ENCODE measurements around the gene HDGFL2.
"Not testable (repeated sequence)": the region's sequence is repeated elsewhere in the genome, so short reads cannot be mapped to it uniquely, and the experiment has no call there.

Gene HDGFL2

GRCh38 chr19:4524808-4525562 lies 52.9 kb downstream of the HDGFL2 start:
- no peak overlapping the region for H4K8ac ChIP-seq (ENCODE audit: low read depth, low read length)
- no peak overlapping the region for H3K4me3 ChIP-seq (ENCODE audit: low read length)
- H2BK120ac ChIP-seq (ENCODE audit: low read depth, low read length), result no peak overlapping the region
- H3K36me3 ChIP-seq (ENCODE audit: control insufficient read depth, insufficient read depth, low read length), result no peaks in the 10 kb centered on the region
- H2BK5ac ChIP-seq (ENCODE audit: low read length), result no peak overlapping the region
- H4K5ac ChIP-seq (ENCODE audit: low read length), result no peak overlapping the region
- H3K18ac ChIP-seq (ENCODE audit: low read length), result no peak overlapping the region
- H2BK15ac ChIP-seq (replicated peaks; ENCODE audit: low read depth), result no peak overlapping the region
- no CpG with 5 or more reads among the region's 23 CpGs for WGBS (ENCODE audit: extremely low coverage, insufficient coverage, low lambda C conversion rate)
- no peak overlapping the region for H3K56ac ChIP-seq (ENCODE audit: low read length)
- no peak overlapping the region for H2AK5ac ChIP-seq (ENCODE audit: low read length)
- H3K4ac ChIP-seq (ENCODE audit: low read depth, low read length), result no peak overlapping the region
- H3K4me1 ChIP-seq (ENCODE audit: control insufficient read depth, low read depth, low read length), result no peaks in the 10 kb centered on the region
- no peaks in the 10 kb centered on the region for H3K27me3 ChIP-seq (ENCODE audit: insufficient read depth, low read length, poor library complexity)
- H3K79me1 ChIP-seq (ENCODE audit: low read length), result no peaks in the 10 kb centered on the region
- no peak overlapping the region for H3K23ac ChIP-seq (ENCODE audit: low read length)
- no peak overlapping the region for H3K4me2 ChIP-seq (ENCODE audit: low read length)
- peak; percentile 53 for DNase-seq
- H3K79me2 ChIP-seq (ENCODE audit: control insufficient read depth, insufficient read depth, low read length), result no peaks in the 10 kb centered on the region
- no peak overlapping the region for H3K9ac ChIP-seq (ENCODE audit: low read length)
- H3K27ac ChIP-seq (ENCODE audit: low read depth, low read length), result no peak overlapping the region

DNA sequence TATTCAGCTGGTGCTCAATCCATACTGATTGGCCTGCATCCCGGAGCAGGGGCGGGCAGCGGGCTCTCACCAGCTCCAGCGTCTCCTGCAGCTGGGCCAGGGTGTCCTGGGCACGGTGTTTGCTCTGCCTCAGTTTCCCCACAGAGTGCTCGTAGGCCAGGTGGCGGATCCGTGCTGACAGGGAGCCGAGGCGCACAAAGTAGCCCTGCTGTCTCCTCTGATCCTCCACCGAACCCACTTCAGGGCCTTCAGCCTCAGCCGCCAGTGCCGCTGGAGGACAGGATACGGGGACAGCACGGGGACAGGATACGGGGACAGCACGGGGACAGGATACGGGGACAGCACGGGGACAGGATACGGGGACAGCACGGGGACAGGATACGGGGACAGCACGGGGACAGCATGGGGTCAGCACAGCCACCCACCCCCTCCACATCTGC lies 53.5 kb downstream of the HDGFL2 start:
- no peak overlapping the region for H3K27ac ChIP-seq (ENCODE audit: low read depth, low read length)
- H3K4ac ChIP-seq (ENCODE audit: low read depth, low read length), result no peak overlapping the region
- no peak overlapping the region for H4K8ac ChIP-seq (ENCODE audit: low read depth, low read length)
- H2BK15ac ChIP-seq (replicated peaks; ENCODE audit: low read depth), result no peak overlapping the region
- H3K56ac ChIP-seq (ENCODE audit: low read length), result no peak overlapping the region
- WGBS (ENCODE audit: extremely low coverage, insufficient coverage, low lambda C conversion rate), result no CpG with 5 or more reads among the region's 23 CpGs
- H3K36me3 ChIP-seq (ENCODE audit: control insufficient read depth, insufficient read depth, low read length), result no peaks in the 10 kb centered on the region
- no peak overlapping the region for H4K5ac ChIP-seq (ENCODE audit: low read length)
- H3K4me3 ChIP-seq (ENCODE audit: low read length), result no peak overlapping the region
- no peak overlapping the region for H3K9ac ChIP-seq (ENCODE audit: low read length)
- H3K79me2 ChIP-seq (ENCODE audit: control insufficient read depth, insufficient read depth, low read length), result no peaks in the 10 kb centered on the region
- H2BK120ac ChIP-seq (ENCODE audit: low read depth, low read length), result no peak overlapping the region
- no peaks in the 10 kb centered on the region for H3K79me1 ChIP-seq (ENCODE audit: low read length)
- no peak overlapping the region for H3K18ac ChIP-seq (ENCODE audit: low read length)
- no peak overlapping the region for H2BK5ac ChIP-seq (ENCODE audit: low read length)
- H3K27me3 ChIP-seq (ENCODE audit: insufficient read depth, low read length, poor library complexity), result no peaks in the 10 kb centered on the region
- no peak for DNase-seq
- no peak overlapping the region for H3K4me2 ChIP-seq (ENCODE audit: low read length)
- H3K4me1 ChIP-seq (ENCODE audit: control insufficient read depth, low read depth, low read length), result no peaks in the 10 kb centered on the region
- no peak overlapping the region for H3K23ac ChIP-seq (ENCODE audit: low read length)
- no peak overlapping the region for H2AK5ac ChIP-seq (ENCODE audit: low read length)

- H3K4me3 ChIP-seq (ENCODE audit: low read length); H3K27me3 ChIP-seq (ENCODE audit: insufficient read depth, low read length, poor library complexity); H3K27ac ChIP-seq (ENCODE audit: low read depth, low read length); H3K9ac ChIP-seq (ENCODE audit: low read length); DNase-seq; H2BK5ac ChIP-seq (ENCODE audit: low read length); H3K18ac ChIP-seq (ENCODE audit: low read length); H2AK5ac ChIP-seq (ENCODE audit: low read length); H3K56ac ChIP-seq (ENCODE audit: low read length); H2BK120ac ChIP-seq (ENCODE audit: low read depth, low read length); H3K79me2 ChIP-seq (ENCODE audit: control insufficient read depth, insufficient read depth, low read length); H3K79me1 ChIP-seq (ENCODE audit: low read length); H4K5ac ChIP-seq (ENCODE audit: low read length); H3K4ac ChIP-seq (ENCODE audit: low read depth, low read length); H2BK15ac ChIP-seq (replicated peaks; ENCODE audit: low read depth); H3K23ac ChIP-seq (ENCODE audit: low read length); H4K8ac ChIP-seq (ENCODE audit: low read depth, low read length); H3K4me1 ChIP-seq (ENCODE audit: control insufficient read depth, low read depth, low read length); H3K36me3 ChIP-seq (ENCODE audit: control insufficient read depth, insufficient read depth, low read length); H3K4me2 ChIP-seq (ENCODE audit: low read length): not testable (repeated sequence)
- WGBS (ENCODE audit: extremely low coverage, insufficient coverage, low lambda C conversion rate), result no CpG with 5 or more reads among the region's 8 CpGs
Observed at GRCh38 chr19:4527377-4527776, 55.3 kb downstream of the HDGFL2 start.

- Histone ChIP-seq H4K8ac (ENCODE audit: low read depth, low read length) (no peak overlapping the region), H3K4ac (ENCODE audit: low read depth, low read length) (no peak overlapping the region), H3K4me2 (ENCODE audit: low read length) (no peak overlapping the region), H3K27ac (ENCODE audit: low read depth, low read length) (no peak overlapping the region), H3K18ac (ENCODE audit: low read length) (no peak overlapping the region), H3K79me2 (ENCODE audit: control insufficient read depth, insufficient read depth, low read length) (no peaks in the 10 kb centered on the region), H3K4me3 (ENCODE audit: low read length) (no peak overlapping the region), H2BK5ac (ENCODE audit: low read length) (no peak overlapping the region), H3K23ac (ENCODE audit: low read length) (no peak overlapping the region), H2BK120ac (ENCODE audit: low read depth, low read length) (no peak overlapping the region), H3K36me3 (ENCODE audit: control insufficient read depth, insufficient read depth, low read length) (no peaks in the 10 kb centered on the region), H3K9ac (ENCODE audit: low read length) (no peak overlapping the region), H3K56ac (ENCODE audit: low read length) (no peak overlapping the region), H3K27me3 (ENCODE audit: insufficient read depth, low read length, poor library complexity) (no peaks in the 10 kb centered on the region), H2BK15ac (replicated peaks; ENCODE audit: low read depth) (no peak overlapping the region), H3K4me1 (ENCODE audit: control insufficient read depth, low read depth, low read length) (no peaks in the 10 kb centered on the region), H4K5ac (ENCODE audit: low read length) (no peak overlapping the region), H2AK5ac (ENCODE audit: low read length) (no peak overlapping the region), H3K79me1 (ENCODE audit: low read length) (no peaks in the 10 kb centered on the region)
- no CpG with 5 or more reads among the region's 15 CpGs for WGBS (ENCODE audit: extremely low coverage, insufficient coverage, low lambda C conversion rate)
- no peak for DNase-seq
Observed at GRCh38 chr19:4528843-4529242, 56.7 kb downstream of the HDGFL2 start.

DNA sequence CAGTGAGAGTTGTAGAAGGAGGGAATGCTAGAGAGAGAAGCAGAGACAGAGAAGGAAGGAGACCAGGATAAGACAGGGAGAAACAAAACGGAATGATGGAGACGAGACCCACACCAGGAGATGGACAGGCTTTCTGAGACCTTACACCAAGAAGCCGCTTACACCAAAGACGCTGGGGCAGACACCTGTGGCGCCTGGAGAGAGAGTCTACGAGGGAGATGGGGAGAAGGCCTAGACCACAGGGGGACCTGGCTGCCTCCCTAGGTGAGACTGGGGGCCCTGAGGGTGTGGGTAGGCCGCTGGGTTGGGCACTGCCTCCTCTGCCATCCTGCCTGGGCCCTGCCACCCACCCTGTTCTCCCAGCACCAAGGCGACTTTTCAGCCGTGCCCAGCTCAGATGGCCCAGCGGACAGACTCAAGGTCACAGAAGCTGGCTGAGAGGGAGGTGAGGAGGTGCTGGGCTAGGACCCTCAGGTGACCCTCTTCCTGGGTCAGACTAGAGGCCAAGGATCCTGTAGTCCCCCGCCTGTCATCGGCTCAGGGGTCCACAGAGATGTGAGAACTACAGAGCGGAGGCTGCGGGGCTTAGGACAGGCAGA lies 57.9 kb downstream of the HDGFL2 start:
- Histone ChIP-seq H4K5ac (ENCODE audit: low read length) (no peak overlapping the region), H3K4me1 (ENCODE audit: control insufficient read depth, low read depth, low read length) (no peaks in the 10 kb centered on the region), H3K18ac (ENCODE audit: low read length) (no peak overlapping the region), H3K56ac (ENCODE audit: low read length) (no peak overlapping the region), H4K8ac (ENCODE audit: low read depth, low read length) (no peak overlapping the region), H2BK5ac (ENCODE audit: low read length) (no peak overlapping the region), H3K27me3 (ENCODE audit: insufficient read depth, low read length, poor library complexity) (no peaks in the 10 kb centered on the region), H3K23ac (ENCODE audit: low read length) (no peak overlapping the region), H2AK5ac (ENCODE audit: low read length) (no peak overlapping the region), H2BK120ac (ENCODE audit: low read depth, low read length) (no peak overlapping the region), H3K9ac (ENCODE audit: low read length) (no peak overlapping the region), H3K79me1 (ENCODE audit: low read length) (no peaks in the 10 kb centered on the region), H3K4me2 (ENCODE audit: low read length) (no peak overlapping the region), H3K27ac (ENCODE audit: low read depth, low read length) (no peak overlapping the region), H3K4me3 (ENCODE audit: low read length) (no peak overlapping the region), H3K79me2 (ENCODE audit: control insufficient read depth, insufficient read depth, low read length) (no peaks in the 10 kb centered on the region), H2BK15ac (replicated peaks; ENCODE audit: low read depth) (no peak overlapping the region), H3K36me3 (ENCODE audit: control insufficient read depth, insufficient read depth, low read length) (no peaks in the 10 kb centered on the region), H3K4ac (ENCODE audit: low read depth, low read length) (no peak overlapping the region)
- no CpG with 5 or more reads among the region's 14 CpGs for WGBS (ENCODE audit: extremely low coverage, insufficient coverage, low lambda C conversion rate)
- no peak for DNase-seq

All from mesendoderm (in vitro differentiated cells).